Neural cell (in vitro differentiated cells): ENCODE data around the gene ZG16B. TPM values are rescaled to one million over a fixed set of nuclear protein-coding genes. Genes with fewer than 3 reads are reported as not detected.

Experiments
- H2AFZ ChIP-seq: fragments of 200-600, 300-800 bp; sonication (generic), shearing (Covaris generic); 2 replicates; pipeline ENCODE4 v1.6.0; 2014; ENCODE audit warnings: low read depth, mild to moderate bottlenecking, antibody characterized with exemption, low read length, moderate library complexity
- H3F3A ChIP-seq: fragments of 200-600 bp; shearing (Covaris generic); 2 replicates; pipeline ENCODE4 v1.6.1; 2016; ENCODE audit warnings: mild to moderate bottlenecking, moderate library complexity, mixed read lengths, antibody characterized with exemption, low read length; ENCODE audit not compliant: insufficient read depth, poor library complexity, severe bottlenecking
- H3K27ac ChIP-seq: fragments of 200-600, 300-800 bp; sonication (generic), shearing (Covaris generic); 2 replicates; pipeline ENCODE4 v1.5.1; 2014; ENCODE audit warnings: mild to moderate bottlenecking, low read length, moderate library complexity
- H3K27me3 ChIP-seq: fragments of 300-800, 200-600 bp; sonication (generic), shearing (Covaris generic); 2 replicates; pipeline ENCODE4 v1.6.0; 2014; ENCODE audit warnings: mild to moderate bottlenecking, low read depth, low read length, moderate library complexity; ENCODE audit not compliant: insufficient read depth
- H3K36me3 ChIP-seq: fragments of 300-800, 200-600 bp; sonication (generic), shearing (Covaris generic); 2 replicates; pipeline ENCODE4 v1.5.1; 2014; ENCODE audit warnings: mild to moderate bottlenecking, antibody characterized with exemption, low read length, moderate library complexity; ENCODE audit not compliant: insufficient read depth
- H3K4me2 ChIP-seq: fragments of 300-800, 200-600 bp; sonication (generic), shearing (Covaris generic); 2 replicates; pipeline ENCODE4 v1.6.0; 2014; ENCODE audit warnings: mild to moderate bottlenecking, low read length
- H3K4me3 ChIP-seq: fragments of 300-800, 200-600 bp; sonication (generic), shearing (Covaris generic); 2 replicates; pipeline ENCODE4 v1.5.1; 2014; ENCODE audit warnings: mild to moderate bottlenecking, low read length, moderate library complexity
- H3K79me2 ChIP-seq: fragments of 200-600 bp; shearing (Covaris generic); replicated peaks from 2 replicates; pipeline ENCODE4 v1.6.0; 2014; ENCODE audit warnings: mild to moderate bottlenecking, low read length, moderate library complexity; ENCODE audit not compliant: insufficient read depth
- H3K9ac ChIP-seq: fragments of 300-800, 200-600 bp; sonication (generic), shearing (Covaris generic); 2 replicates; pipeline ENCODE4 v1.6.1; 2016; ENCODE audit warnings: mild to moderate bottlenecking, low read length, mixed read lengths
- H3K9me2 ChIP-seq: fragments of 200-600 bp; shearing (Covaris generic); 2 replicates; pipeline ENCODE4 v1.6.1; 2016; ENCODE audit warnings: mild to moderate bottlenecking, low read length, mixed read lengths; ENCODE audit not compliant: insufficient read depth
- H3K9me3 ChIP-seq: fragments of 200-600, 300-800 bp; sonication (generic), shearing (Covaris generic); 2 replicates; pipeline ENCODE4 v1.6.1; 2016; ENCODE audit warnings: mild to moderate bottlenecking, mixed run types, low read length, moderate library complexity, mixed read lengths
- H4K20me1 ChIP-seq: fragments of 200-600 bp; shearing (Covaris generic); 2 replicates; pipeline ENCODE4 v1.6.1; 2016; ENCODE audit warnings: mild to moderate bottlenecking, mixed run types; ENCODE audit not compliant: insufficient read depth
- EP300 ChIP-seq: fragments of 450-650 bp; conservative IDR thresholded peaks from 2 replicates; pipeline ENCODE4 v1.6.1; 2014; ENCODE audit warnings: antibody characterized with exemption, mild to moderate bottlenecking, moderate library complexity; ENCODE audit not compliant: poor library complexity, severe bottlenecking
- EZH2 ChIP-seq: fragments of 200-600, 300-800 bp; shearing (Covaris generic), sonication (generic); IDR thresholded peaks from 2 replicates; pipeline ENCODE4 v1.6.1; 2014; ENCODE audit warnings: antibody characterized with exemption, low read length, borderline replicate concordance, mild to moderate bottlenecking; ENCODE audit not compliant: insufficient read depth, poor library complexity, severe bottlenecking
- MXI1 ChIP-seq: fragments of 450-650 bp; conservative IDR thresholded peaks from 2 replicates; pipeline ENCODE4 v1.6.1; 2014; ENCODE audit warnings: antibody characterized with exemption, mild to moderate bottlenecking; ENCODE audit not compliant: poor library complexity, severe bottlenecking
- POLR2AphosphoS5 ChIP-seq: IDR thresholded peaks from 2 replicates; pipeline ENCODE4 v1.6.1; 2012
- RAD21 ChIP-seq: fragments of 450-650 bp; conservative IDR thresholded peaks from 2 replicates; pipeline ENCODE4 v1.6.1; 2014; ENCODE audit warnings: antibody characterized with exemption, mild to moderate bottlenecking, moderate library complexity
- SMC3 ChIP-seq: fragments of 450-650 bp; conservative IDR thresholded peaks from 2 replicates; pipeline ENCODE4 v1.6.1; 2014; ENCODE audit warnings: antibody characterized with exemption, mild to moderate bottlenecking, moderate library complexity; ENCODE audit not compliant: poor library complexity
- TAF1 ChIP-seq: IDR thresholded peaks from 2 replicates; pipeline ENCODE4 v1.6.1; 2012; ENCODE audit warnings: low read depth
- polyA plus RNA-seq: library from polyadenylated mRNA; depleted of rRNA; stranded (reverse); fragments of >200 nt; gene quantifications from 2 replicates; pipeline ENCODE4 v1.2.3, GENCODE V29; 2014
- TF ChIP-seq, protein P1 (sequence below): IDR thresholded peaks from 2 replicates; pipeline ENCODE4 v1.6.1; 2012; ENCODE audit warnings: borderline replicate concordance
- TF ChIP-seq, protein P2 (sequence below): fragments of 450-650 bp; IDR thresholded peaks from 2 replicates; pipeline ENCODE4 v1.5.1; 2014; ENCODE audit warnings: antibody characterized with exemption, mild to moderate bottlenecking, moderate library complexity; ENCODE audit not compliant: poor library complexity, severe bottlenecking

Gene ZG16B
- polyA plus RNA-seq, 1 donor from 2014 or later: not detected

DNA sequence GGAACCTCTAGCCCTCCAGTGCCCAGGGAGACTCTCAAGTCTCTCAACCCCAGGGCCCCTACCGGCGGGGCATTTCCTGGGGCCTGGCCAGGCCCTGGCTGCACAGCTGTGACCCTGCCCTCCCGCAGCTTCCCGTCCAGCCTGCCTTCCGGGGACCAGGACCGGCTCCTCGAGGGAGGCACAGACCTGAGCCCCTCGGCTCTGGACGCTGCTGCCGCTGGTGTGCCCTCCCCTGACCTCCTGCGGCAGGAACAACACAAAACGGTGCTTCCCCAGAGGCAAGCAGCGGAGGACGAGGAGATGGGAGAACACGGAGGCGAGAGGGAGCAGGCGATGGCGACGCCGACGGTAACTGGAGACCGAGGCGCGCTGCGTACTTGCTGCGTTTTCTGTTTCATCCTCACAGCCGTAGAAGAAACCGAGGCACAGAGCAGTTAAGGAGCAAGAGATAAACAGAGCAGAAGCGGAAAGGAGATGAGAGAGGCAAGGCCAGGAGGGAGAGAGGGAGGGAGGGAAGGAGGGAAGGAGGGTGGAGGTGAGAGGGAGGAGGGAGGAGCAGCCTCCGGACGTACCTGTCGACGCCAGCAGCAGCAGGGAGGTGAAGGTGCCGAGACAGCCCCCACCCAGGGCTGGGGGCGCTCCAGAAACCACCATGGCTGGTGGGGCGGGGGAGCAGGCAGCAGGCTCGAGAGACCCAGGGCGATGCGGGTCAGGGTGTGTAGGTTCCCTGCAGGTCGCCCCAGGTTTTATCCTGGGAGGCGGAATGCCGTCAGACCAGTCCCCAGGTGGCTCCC lies 27.5 kb downstream of the ZG16B start, which contains the start of gene PRSS22:
Gene PRSS22, minus strand, starts transcription at position 720 of the 794 bp plus-strand sequence. Its CDS starts 66 bp downstream, at position 654.
- TF ChIP-seq, protein P1, sequence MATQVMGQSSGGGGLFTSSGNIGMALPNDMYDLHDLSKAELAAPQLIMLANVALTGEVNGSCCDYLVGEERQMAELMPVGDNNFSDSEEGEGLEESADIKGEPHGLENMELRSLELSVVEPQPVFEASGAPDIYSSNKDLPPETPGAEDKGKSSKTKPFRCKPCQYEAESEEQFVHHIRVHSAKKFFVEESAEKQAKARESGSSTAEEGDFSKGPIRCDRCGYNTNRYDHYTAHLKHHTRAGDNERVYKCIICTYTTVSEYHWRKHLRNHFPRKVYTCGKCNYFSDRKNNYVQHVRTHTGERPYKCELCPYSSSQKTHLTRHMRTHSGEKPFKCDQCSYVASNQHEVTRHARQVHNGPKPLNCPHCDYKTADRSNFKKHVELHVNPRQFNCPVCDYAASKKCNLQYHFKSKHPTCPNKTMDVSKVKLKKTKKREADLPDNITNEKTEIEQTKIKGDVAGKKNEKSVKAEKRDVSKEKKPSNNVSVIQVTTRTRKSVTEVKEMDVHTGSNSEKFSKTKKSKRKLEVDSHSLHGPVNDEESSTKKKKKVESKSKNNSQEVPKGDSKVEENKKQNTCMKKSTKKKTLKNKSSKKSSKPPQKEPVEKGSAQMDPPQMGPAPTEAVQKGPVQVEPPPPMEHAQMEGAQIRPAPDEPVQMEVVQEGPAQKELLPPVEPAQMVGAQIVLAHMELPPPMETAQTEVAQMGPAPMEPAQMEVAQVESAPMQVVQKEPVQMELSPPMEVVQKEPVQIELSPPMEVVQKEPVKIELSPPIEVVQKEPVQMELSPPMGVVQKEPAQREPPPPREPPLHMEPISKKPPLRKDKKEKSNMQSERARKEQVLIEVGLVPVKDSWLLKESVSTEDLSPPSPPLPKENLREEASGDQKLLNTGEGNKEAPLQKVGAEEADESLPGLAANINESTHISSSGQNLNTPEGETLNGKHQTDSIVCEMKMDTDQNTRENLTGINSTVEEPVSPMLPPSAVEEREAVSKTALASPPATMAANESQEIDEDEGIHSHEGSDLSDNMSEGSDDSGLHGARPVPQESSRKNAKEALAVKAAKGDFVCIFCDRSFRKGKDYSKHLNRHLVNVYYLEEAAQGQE: no peak
- TF ChIP-seq SMC3 (no peak), EZH2 (no peak), MXI1 (no peak), TAF1 (no peak), EP300 (no peak), POLR2AphosphoS5 (no peak), RAD21 (no peak)
- TF ChIP-seq, protein P2, sequence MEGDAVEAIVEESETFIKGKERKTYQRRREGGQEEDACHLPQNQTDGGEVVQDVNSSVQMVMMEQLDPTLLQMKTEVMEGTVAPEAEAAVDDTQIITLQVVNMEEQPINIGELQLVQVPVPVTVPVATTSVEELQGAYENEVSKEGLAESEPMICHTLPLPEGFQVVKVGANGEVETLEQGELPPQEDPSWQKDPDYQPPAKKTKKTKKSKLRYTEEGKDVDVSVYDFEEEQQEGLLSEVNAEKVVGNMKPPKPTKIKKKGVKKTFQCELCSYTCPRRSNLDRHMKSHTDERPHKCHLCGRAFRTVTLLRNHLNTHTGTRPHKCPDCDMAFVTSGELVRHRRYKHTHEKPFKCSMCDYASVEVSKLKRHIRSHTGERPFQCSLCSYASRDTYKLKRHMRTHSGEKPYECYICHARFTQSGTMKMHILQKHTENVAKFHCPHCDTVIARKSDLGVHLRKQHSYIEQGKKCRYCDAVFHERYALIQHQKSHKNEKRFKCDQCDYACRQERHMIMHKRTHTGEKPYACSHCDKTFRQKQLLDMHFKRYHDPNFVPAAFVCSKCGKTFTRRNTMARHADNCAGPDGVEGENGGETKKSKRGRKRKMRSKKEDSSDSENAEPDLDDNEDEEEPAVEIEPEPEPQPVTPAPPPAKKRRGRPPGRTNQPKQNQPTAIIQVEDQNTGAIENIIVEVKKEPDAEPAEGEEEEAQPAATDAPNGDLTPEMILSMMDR: no peak
- Histone ChIP-seq H3K4me2 (no peak within 1 kb of the TSS), H3F3A (no peaks in the 10 kb centered on the region), H3K79me2 (no peaks in the 10 kb centered on the region), H2AFZ (no peak within 1 kb of the TSS), H3K36me3 (no peaks in the 10 kb centered on the region), H3K27ac (no peak within 1 kb of the TSS), H3K9me2 (no peaks in the 10 kb centered on the region), H3K9ac (no peak within 1 kb of the TSS), H3K4me3 (no peak within 1 kb of the TSS), H3K27me3 (peaks cover 40% of the 10 kb centered on the region), H4K20me1 (no peaks in the 10 kb centered on the region), H3K9me3 (no peaks in the 10 kb centered on the region)

DNA sequence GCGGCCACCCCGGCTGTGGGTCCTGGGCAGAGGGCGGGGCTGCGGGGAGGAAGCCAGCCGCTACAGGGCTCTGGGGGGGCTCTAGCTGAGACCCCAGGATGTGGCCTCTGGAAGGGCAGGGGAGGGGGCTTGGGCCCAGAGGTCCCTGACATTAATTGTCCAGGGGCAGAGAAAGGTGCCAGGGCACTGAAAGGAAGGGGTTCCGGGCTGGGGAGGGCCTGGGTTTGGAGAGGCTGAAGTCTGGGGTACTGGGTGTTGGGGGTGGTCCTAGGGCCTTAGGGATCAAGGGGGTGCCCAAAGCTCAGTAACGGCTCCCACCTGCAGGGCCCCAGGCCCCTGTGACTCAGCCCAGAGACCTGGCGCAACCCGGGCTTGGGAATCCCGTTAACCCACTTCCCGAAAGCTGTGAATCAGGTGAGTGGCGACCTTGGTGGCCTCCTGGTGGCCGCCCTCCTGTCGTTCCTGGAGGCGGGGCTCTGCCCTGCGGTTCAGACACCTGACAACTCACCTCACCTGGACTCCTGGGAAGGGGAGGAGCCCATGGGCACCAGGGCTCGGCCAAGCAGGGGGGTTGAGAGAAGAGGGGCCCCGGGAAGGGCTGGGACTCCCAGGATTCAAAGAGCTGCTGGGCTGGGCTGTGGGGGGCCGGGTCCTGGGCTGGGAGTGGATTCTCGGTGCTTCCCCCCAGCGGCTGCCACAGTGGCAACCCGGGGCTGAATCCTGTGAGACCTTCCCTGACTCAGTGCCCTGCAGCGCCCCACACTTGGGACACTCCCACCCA lies 28.3 kb downstream of the ZG16B start:
- no peak overlapping the region for H3K4me2 ChIP-seq
- H3K36me3 ChIP-seq: no peaks in the 10 kb centered on the region
- H4K20me1 ChIP-seq: no peaks in the 10 kb centered on the region
- no peak overlapping the region for H2AFZ ChIP-seq
- TF ChIP-seq POLR2AphosphoS5 (no peak), SMC3 (no peak), EZH2 (no peak)
- H3K4me3 ChIP-seq: no peak overlapping the region
- peaks cover 40% of the 10 kb centered on the region for H3K27me3 ChIP-seq
- no peaks in the 10 kb centered on the region for H3F3A ChIP-seq
- no peaks in the 10 kb centered on the region for H3K9me3 ChIP-seq
- no peaks in the 10 kb centered on the region for H3K9me2 ChIP-seq
- no peak overlapping the region for H3K27ac ChIP-seq
- H3K9ac ChIP-seq: no peak overlapping the region
- H3K79me2 ChIP-seq: no peaks in the 10 kb centered on the region
